HEK293 (cell line): ENCODE results near the gene GPX8.

Source experiments
- CTCF ChIP-seq: fragments of 450-650 bp; formaldehyde crosslinking; IDR thresholded peaks from 2 replicates; pipeline ENCODE4 v1.5.1; 2016; ENCODE audit warnings: missing biosample characterization, missing genetic modification characterization
- FEZF1 ChIP-seq: fragments of 450-650 bp; formaldehyde crosslinking; IDR thresholded peaks from 2 replicates; pipeline ENCODE4 v1.5.1; 2016; ENCODE audit warnings: missing biosample characterization, missing genetic modification characterization
- MZF1 ChIP-seq: fragments of 450-650 bp; formaldehyde crosslinking; IDR thresholded peaks from 2 replicates; pipeline ENCODE4 v1.5.1; 2017; ENCODE audit warnings: missing biosample characterization, missing genetic modification characterization, borderline replicate concordance
- REST ChIP-seq: fragments of 450-650 bp; formaldehyde crosslinking; IDR thresholded peaks from 2 replicates; pipeline ENCODE4 v1.5.1; 2016; ENCODE audit warnings: missing biosample characterization, missing genetic modification characterization
- ZBTB7A ChIP-seq: fragments of 450-650 bp; formaldehyde crosslinking; IDR thresholded peaks from 2 replicates; pipeline ENCODE4 v1.5.1; 2016; ENCODE audit warnings: low read depth, missing biosample characterization, missing genetic modification characterization
- ZNF174 ChIP-seq: fragments of 450-650 bp; formaldehyde crosslinking; IDR thresholded peaks from 2 replicates; pipeline ENCODE4 v1.5.0; 2017; ENCODE audit warnings: missing biosample characterization, mild to moderate bottlenecking, missing genetic modification characterization
- ZNF350 ChIP-seq: fragments of 450-650 bp; formaldehyde crosslinking; IDR thresholded peaks from 2 replicates; pipeline ENCODE4 v1.5.0; 2017; ENCODE audit warnings: missing biosample characterization, mild to moderate bottlenecking, missing genetic modification characterization
- ZNF623 ChIP-seq: fragments of 450-650 bp; formaldehyde crosslinking; IDR thresholded peaks from 2 replicates; pipeline ENCODE4 v1.5.1; 2016; ENCODE audit warnings: missing biosample characterization, missing genetic modification characterization
- ZNF785 ChIP-seq: fragments of 450-650 bp; formaldehyde crosslinking; IDR thresholded peaks from 2 replicates; pipeline ENCODE4 v1.5.1; 2016; ENCODE audit warnings: missing biosample characterization, missing genetic modification characterization

- no peak for TF ChIP-seq CTCF (tag by site-specific recombination)
- TF ChIP-seq ZNF623 (tag by site-specific recombination), result no peak
- TF ChIP-seq ZBTB7A (tag by site-specific recombination), result no peak
- no peak for TF ChIP-seq ZNF350 (tag by site-specific recombination)
- TF ChIP-seq FEZF1 (tag by site-specific recombination), result no peak
- no peak for TF ChIP-seq MZF1 (tag by site-specific recombination)
- TF ChIP-seq REST (tag by site-specific recombination), result no peak
- no peak for TF ChIP-seq ZNF785 (tag by site-specific recombination)
- no peak for TF ChIP-seq ZNF174
Measured at GRCh38 chr5:55110217-55110616, 49.8 kb upstream of the GPX8 start.
